CD4-positive, alpha-beta T cell treated with Interleukin-17A for 4 hours (primary cell): ENCODE measurements around the gene TUG1.

ENCODE experiments used
- DNase-seq: peaks from one replicate; pipeline ENCODE4 v3.0.0-alpha.2; 2020; ENCODE audit warnings: mixed read lengths

Gene TUG1

DNA sequence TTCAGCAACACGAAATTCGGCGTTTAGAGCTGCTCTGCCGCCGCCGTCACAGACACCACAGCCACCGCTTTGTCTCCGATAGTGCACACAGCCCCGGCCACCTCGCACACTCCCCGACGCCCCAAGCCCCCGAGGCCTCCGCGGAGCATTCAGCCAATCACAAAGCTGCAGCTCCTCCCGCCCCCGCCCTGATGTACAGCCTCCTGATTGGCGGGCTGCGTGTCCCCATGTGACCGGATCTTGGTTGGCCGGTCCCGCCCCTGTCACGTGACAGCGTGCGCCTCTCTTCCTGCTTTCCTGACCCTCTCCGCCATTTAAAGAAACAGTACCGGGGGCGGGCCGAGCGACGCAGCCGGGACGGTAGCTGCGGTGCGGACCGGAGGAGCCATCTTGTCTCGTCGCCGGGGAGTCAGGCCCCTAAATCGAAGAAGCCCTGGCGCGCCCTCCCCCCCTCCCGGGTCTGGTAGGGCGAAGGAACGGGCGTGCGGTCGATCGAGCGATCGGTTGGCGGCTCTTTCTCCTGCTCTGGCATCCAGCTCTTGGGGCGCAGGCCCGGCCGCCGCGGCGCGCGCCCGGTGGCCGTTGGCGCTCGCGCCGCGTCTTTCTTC is at the start of gene TUG1:
Gene TUG1, plus strand, starts transcription at position 342 of the 608 bp plus-strand sequence.
- DNase-seq = peak; percentile 98

DNA sequence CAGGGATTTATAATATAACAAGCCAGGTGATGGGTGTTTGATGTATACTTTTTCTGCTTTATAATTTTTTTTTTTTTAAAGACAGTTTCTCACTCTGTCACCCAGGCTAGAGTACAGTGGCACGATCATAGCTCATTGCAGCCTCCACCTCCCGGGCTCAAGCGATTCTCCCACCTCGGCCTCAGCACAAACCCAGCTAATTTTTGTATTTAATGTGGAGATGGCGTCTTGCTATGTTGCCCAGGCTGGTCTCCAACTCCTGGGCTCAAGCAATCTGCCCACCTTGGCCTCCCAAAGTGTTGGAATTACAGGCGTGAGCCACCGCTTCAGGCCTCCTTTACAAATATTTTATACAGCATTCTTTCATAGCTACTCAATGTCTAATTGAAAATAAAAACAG is 49.1 kb upstream of the TUG1 start:
- DNase-seq = no peak

DNA sequence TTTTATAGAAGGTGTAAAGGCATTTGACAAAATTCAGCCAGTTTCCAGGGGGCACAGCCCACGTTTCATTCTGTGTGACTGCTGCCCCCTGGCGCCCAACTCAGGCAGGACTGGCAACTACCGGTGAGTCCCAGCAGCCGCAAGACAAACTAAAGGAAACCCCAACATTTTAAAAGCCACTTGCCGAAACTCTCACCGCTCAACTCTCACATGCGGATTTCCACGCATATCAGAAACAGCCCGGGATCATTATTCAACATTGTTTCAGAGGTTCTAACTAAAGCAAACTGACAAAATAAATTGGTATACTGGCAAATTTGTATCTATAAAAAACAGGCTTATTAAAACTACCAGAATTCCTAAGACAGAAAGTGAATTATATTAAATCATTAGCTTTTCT is 48.7 kb upstream of the TUG1 start:
- DNase-seq = peak; percentile 90

DNA sequence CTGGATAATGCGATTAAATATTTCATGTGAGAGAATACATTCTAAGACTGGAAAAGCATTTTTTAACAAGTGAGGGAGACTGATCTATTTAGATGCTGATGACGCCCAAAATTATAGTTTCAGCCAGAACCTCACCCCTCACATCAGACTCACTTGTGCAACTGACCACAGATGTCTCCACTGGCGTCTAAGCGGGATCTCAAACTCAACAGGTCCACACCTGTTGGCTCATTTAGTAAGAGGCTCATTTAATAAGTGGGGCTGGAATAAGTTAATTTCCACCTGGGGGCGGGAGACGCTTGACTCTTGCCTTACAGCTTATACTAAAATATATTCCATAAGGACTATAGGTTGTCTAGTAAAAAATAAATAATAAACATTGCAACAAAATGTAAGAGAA is 48.0 kb upstream of the TUG1 start:
- DNase-seq = no peak

DNA sequence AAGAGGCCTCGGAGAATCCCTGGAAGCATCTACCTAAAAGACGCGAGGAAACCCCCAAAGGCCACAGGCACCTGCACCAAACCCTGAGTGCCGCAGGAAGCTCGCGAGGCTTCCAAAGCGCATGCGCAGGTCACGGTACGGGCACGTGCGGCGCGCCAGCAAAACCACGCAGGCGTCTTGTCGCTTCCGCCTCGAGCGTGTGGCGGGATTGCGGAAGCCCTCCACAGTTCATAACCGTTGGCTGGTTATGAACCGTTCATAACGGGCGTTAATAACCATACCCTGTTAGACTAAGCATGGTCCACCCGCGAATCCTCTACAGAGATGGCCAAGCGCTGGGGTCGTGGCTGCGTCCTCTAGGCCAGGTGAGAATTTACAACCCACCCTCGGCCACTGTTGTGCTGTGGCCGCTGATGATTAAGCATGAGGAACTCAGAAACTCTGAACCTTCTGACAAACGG is 46.9 kb upstream of the TUG1 start:
- peak; percentile 82 for DNase-seq

DNA sequence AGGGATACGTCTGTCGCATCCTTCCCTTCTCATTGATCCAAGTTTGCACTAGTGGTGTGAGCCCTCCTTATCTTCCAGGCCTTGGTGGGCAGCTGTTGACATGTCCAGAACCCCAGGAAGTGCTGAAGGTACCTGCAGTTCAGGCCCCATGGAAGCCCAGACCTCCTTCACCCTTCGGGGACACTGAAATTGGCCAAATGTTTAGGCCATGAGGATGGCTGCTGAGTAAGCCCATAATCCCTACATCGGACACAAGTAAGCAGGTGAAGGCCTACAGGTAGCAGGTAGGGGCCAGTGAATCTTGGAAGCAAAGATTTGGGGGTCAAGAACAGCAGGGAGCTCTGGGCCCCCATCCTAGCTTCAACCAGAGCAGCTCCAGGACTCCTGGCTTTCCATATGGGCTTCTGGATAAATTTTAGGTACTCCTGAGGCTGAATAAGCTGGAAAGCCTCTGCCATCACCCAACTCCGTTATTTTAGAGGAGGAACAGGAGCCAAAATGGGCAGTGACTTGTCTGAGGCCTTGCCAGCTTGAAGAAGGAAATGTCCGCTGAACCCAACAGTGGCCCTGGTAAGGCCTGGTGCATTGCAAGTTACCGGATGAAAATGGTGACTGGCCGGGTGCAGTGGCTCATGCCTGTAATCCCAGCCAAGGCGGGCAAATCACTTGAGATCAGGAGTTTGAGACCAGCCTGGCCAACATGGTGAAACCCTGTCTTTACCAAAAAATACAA is 45.7 kb upstream of the TUG1 start:
- DNase-seq = no peak

DNA sequence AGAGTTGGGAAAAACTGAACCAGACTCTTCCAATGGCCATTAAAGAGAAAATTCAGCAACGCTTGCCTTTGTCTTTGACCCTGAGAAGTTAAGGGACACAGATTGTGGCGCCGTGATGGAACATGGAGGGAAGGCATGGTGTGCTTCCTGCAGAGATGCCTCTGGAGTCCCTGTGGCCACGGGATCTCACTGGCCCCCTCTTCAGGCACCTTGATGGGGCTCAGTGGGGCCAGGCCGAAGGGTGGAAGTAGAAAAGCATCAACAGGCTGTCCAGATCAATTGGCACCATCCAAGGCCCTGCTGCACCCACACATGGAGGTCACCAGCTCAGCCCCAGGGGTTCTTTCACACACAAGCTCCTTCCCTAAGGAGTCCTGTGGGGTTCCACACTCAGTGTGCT is 43.4 kb upstream of the TUG1 start:
- DNase-seq = no peak

DNA sequence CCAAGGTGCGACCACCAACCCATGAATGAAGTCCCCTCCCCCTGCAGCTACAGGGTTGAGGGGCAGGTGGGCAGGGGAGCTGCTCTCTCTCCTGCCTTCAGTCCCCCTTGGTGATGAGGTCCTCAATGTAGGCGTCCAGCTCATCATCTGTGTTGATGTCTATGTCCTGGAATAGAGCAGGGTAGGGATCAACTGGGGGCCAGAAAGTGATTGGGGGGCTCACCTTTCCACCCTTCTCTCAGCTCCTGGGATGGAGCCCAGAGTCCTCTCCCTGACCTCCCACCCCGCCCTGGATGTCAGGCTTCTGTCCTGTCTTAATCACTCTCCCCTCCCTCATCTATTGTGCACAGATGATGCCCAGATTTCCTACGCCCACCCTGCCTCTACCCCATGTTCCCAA is 42.4 kb upstream of the TUG1 start:
- DNase-seq = no peak

DNA sequence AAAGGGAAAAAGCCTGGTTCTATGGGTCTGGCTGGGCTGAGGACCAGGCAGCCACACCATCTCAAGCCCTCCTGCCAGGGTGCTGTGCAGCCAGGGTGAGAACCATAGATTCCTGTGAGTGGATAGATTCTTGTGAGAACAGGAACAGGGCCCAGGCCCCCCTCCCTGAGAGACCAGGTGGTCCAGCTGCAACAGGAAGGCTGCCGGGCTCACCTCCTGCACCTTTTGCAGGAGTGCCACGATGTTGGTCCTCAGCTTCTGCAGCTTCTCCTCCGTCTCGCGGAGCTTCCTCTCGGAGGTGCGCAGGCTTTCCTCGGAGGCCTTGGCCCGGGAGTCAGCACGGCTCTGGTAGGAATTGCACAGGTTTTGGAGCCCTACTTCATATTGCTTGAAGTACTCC is 41.3 kb upstream of the TUG1 start:
- DNase-seq = no peak

DNA sequence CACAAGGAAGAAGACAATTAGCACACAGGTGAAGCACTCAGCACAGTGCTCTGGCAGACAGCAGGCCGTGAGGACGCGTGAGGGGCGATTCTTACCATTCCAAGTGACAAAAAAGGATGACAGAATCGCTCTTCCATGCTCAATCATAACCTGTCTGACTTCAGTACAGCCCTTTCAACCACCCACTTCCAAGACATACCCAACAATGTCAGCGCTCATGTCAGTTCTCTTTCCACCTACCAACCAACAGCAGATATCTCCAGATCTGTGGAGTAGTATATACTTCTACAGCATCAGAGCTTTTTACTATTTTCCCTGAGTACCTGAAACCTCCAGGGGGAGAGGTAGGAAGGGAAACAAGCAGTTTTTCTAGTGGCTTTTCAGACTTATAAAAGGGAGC is 40.7 kb upstream of the TUG1 start:
- no peak for DNase-seq

DNA sequence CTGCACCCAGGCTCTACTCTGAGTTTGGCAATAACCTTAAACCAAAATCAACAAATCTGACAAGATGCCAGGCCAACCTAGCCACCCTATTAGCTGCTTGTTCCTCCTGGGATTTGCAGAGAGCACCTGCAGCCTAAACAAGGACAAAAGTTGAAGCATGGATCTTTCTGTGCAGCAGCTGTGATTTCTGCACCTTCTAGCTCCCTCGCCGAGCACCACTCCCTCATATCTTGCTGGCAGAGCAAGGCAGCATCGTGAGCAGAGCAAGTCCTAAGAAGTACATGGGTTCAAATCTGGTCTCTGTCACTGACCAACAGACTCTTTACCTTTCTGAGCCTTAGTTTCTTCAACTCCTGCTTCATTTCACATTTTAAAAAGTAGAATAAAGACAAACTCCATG is 38.8 kb upstream of the TUG1 start:
- DNase-seq = no peak

DNA sequence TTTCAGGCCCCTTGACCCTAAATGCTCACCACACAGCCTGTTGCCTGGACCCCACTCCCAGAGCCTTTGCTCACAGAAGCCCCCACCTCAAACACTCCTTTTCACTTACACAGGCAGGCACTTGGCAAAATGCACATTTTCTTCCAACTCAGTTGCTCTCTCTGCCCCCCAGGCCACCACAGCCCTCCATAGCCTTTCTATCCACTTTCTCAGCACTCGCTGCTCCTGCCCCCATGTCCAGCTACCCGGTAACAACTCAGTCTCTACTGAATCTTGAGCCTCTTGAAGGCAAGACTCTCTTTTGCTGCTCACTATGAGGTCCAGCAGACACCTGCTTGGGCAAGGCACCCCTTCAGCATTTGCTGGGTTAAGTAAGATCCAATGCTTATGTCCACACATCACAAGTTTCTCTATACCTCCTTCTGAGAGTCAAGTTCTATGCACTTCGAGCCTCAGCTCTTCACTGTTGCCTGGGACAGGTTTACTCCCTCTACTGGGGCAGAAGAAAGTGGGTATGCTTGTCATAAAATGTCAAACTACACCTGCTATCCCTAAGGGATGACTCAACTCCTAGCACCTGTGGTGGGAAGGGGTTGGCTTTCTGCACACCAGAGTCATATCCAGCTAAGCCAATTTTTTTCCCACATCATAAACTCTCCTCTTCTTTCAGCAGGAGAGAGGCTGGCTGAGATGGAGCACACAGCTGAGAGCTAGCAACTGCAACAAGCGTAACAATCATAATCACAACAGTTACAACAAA is 37.3 kb upstream of the TUG1 start:
- no peak for DNase-seq

DNA sequence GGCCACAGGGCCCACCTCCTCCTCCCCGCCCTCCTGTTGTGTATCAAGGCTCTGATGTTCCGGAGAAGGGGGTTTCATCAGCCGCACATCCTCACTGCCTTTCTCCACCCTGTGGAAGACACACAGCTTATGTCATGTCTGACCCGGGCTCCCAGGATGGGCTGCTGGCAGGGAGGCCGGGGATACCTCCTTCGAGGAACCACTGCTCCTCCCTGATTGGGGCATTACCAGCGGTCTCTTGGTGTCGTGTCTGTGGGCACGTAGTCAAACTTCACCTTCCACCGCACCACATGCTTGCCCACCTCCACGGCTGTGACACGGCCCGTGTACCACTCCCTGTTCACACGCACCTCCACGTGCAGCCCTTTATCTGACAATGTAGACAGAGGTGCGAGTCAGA is 36.4 kb upstream of the TUG1 start:
- no peak for DNase-seq

DNA sequence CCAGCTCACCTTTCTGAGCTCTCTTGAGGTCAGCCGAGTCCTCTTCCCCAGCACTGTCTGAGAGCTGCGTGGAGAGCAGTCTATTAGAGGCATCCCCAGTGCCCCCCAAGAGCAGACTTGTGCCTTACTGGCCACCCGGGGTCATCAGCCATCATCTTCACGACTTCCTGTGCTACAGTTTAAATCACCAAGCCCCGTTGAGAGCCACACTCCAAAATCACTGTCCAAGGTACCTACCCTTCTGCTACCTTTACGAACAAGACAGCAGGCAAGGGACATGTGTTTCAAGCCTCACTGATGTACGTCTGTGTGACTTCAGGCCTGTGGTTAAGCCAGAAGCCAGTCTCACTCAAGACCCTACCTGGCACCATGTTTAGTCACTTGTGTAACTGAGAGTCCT is 35.6 kb upstream of the TUG1 start:
- DNase-seq = no peak

DNA sequence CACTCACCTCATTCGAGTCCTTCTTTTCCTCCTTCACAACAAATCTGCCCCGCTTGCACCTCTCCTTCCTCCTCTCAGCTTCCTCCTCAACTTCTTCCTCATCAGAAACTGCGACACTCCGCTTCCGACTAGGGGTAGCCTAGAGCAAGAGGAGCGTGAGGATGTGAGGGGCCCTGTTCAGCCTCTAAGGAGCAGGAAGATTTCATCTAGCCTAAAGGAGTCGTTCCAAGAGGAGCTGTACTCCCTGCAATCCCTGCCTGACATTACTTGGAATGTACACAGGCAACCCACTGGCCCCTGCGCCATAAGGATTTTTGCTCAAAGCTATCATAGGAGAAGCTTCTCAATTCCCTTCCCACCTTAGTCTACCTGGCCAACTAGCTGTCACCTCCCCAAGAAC is 35.0 kb upstream of the TUG1 start:
- no peak for DNase-seq

DNA sequence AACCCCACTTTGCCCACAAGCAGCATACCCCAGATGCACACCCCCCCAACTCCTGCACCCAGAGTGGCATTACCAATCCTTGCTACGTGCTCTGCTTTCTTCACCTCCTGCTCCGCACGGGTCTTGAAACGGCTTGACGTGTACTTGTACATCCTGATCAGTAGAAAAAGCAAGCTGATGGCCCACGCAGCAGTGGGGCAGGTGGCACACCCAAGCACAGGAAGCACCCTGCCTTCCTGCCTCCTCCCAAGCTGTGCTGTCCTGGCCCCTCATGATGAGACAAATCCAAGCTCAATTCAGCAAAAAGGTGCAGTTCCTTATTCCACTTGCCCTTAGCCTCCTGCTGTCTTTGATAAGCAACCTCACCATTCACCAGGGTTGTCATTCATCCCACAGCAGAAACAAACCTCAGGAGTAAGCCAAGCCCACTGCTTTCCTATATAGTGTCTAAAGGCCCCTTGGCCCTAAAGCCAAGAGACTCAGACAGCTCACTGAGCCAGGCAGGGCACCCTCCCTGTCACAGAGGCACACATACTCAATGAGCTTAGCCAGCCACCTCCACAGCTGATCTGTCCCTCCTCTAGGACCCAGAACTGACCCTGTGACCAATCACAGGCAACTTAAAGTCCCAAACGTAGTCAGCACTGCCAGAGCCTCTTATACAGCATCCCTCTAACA is 28.2 kb upstream of the TUG1 start:
- peak; percentile 76 for DNase-seq

DNA sequence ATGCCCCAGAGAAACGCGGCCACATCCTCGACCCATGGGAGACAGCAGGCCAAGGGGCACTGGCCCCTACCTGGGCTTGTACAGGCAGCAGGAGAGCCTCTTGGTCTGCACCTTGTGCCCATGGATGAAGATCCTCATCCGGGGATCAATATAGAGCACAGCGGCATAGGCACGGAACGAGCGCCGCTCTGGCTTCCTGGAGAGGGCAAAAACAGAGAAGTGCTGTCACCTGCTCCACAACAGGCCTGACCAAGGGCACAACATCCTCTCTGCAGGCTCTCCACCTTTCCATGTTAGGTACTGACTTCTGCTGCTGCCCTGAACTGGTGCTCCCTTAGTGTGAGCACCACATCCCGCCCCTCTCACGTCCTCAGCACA is 27.7 kb upstream of the TUG1 start:
- DNase-seq = peak; percentile 58

DNA sequence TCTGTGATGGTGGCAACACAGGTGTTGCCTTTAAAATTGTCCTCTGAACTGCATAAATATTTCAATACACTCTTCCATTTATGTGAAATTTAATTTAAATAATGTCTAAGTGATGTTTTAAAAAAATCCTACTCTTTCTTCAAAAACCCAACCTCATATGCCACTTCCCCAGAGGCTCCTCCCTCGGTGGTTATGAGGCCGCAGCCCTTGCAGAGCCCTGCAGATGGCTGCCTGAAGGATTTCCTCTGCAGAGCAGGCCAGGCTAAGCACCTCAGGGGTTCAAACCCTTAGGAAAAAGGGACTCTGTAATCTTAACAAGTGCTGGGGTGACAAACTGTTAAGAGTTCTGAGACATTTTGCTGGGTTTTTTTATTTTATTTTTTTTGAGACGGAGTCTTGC is 25.7 kb upstream of the TUG1 start:
- peak; percentile 76 for DNase-seq

DNA sequence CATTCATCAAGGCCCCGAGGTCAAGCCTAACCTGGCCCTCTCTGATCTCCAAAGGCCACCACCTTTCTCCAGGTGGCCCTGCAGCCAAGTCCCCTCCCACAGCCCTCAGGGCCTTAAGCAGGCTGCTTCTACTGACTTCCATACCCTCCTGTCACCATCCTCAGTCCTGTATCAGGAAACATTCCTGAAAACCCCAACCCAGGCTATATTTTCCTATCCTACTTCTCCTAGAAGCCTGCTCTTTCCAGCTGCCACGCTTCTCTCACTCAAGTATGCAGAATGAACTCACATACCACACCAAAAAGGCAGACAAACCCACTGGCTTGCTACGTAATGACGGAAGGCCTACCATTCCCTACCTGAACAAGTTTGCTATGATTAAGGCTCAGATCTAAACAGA is 24.1 kb upstream of the TUG1 start:
- no peak for DNase-seq

DNA sequence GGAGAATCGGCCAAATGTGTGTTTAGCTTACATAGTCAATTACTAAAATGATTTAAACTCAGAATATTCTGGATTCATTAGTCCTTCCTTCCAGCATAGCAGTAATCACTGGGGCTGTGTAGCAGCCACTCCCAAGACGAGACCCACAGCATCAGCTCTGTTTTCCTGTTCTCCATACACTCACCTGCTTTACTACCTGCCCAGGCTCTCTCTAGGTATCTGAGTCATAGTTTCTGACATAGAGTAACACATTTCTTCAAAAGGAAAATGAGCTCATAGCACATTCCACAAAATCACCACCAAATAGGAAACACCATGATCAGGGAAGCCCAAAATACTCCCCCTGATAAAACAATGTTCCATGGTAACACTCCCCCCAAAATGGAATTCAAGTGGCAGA is 23.4 kb upstream of the TUG1 start:
- no peak for DNase-seq

DNA sequence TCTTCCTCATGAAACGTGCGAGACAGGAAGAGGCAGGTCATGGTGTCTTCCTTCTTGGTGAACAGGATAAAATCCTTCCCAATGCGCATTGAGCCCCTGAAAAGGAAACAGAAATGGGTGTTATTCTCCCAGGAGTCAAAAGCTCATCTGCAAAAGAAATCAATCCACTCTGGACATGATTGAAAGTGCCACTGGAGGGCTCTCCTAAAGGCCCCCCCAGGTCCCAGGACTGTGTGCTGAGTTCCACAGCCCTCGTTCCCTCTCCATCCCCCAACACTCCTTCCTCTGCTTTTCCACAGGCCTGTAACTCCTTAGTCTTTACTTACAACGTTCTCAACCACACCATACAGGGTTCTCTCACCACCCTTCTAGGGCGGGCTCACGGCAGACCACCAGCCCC is 22.7 kb upstream of the TUG1 start:
- DNase-seq = no peak

DNA sequence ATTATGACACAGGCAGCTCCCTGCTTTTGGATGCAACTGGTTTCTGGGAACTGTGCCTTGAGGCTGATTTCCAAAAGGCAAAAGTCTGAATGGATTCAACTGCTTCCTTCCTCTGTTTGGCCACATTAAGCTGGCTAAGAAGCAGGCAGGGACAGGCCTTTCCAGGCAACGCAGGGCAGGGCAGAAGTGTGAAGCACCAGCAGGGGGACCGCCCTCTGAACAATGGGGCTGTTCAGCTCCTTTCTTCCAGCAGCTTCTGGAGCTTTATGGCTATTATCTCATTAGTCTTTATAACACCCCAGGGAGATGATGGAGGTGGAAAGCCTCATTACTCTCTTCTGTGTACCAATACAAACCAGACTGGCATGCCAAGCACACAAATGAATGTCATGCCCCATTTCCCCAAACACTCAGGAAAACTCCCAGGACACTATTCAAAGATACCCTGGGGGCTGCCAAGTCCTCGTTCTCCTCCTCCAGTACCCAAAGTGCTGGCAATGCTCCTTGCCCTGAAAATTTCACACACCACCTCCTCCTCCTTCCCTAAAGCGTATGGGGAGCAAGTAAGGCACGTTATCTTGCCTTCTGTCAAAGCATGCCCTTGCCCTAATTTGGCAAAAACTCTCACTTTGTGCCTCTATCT is 21.8 kb upstream of the TUG1 start:
- no peak for DNase-seq

DNA sequence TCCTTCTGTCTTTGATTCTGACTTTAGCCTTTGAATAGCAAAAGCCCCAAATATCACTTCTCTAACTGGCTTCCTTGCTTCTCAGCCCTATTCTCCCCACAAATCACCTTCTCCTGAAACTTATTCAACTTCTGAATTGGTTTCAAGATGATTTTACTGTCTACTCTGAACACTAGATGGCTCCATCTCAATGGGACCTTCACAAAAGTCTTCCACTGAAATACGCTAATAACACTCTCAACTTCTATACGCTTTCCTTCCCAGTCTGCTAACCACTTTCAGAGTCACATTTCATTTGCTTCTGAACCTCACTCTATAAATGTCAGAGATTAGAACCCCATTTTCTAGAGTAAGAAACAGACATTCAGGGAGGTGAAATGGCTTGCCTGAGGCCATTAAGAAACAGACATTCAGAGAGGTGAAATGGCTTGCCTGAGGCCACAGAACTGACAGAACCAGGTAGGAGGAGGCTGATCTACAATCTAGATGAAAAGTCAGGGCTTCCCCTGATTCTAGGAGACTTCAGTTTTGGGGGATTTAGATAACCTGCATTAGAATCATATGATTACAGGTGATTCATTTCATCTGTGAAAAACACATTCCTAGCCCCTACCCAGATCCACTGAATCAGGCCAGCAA is 21.1 kb upstream of the TUG1 start:
- no peak for DNase-seq
